Activated naive CD4-positive, alpha-beta T cell treated with anti-CD3 and anti-CD28 coated beads, Interleukin-2, amount 50 U/mL, for 72 hours (primary cell): ENCODE data around the gene RDH14. TPM values are rescaled to one million over a fixed set of nuclear protein-coding genes. Genes with fewer than 3 reads are reported as not detected.

Source experiments
- ATAC-seq, 2 donors: fragments of 150-1000 bp; cut with Tn5 transposase; 2 replicates each; pipeline ENCODE4 v1.10.0; 2021; ENCODE audit warnings: mild to moderate bottlenecking in 2 of 2, moderate library complexity in 2 of 2
- DNase-seq, 2 donors: peaks; one replicate each; pipeline ENCODE4 v3.0.0; 2021 to 2022; ENCODE audit warnings: low spot score in 2 of 2
- H3K27ac Mint-ChIP-seq, 2 donors: one replicate each; pipeline ENCODE4 v1.8.0; 2022; ENCODE audit warnings: mild to moderate bottlenecking in 2 of 2, mixed read lengths in 2 of 2
- H3K36me3 Mint-ChIP-seq, 2 donors: one replicate each; pipeline ENCODE4 v1.8.0; 2022; ENCODE audit warnings: mixed read lengths in 2 of 2
- H3K9me3 Mint-ChIP-seq, 2 donors: one replicate each; pipeline ENCODE4 v1.8.0; 2022; ENCODE audit warnings: mixed read lengths in 2 of 2
- total RNA-seq, 2 donors: library from RNA; stranded (reverse); gene quantifications; one replicate each; pipeline ENCODE4 v1.2.3, GENCODE V29; 2022

Gene RDH14
- 10 to 100 TPM in 1 of 2 donors, 1 to 10 TPM in 1; 8.2 to 15.5 TPM for total RNA-seq

- Mint-ChIP-seq H3K36me3 (peaks cover 28 to 47% of the 10 kb centered on the region in 2 donors), H3K27ac (peak within 1 kb of the TSS; percentile 92 to 96), H3K9me3 (peaks cover 3 to 4% of the 10 kb centered on the region in 2 donors)
- ATAC-seq (peak; percentile 92 to 94), DNase-seq (peak; percentile 86 to 88)
These were observed at the start of gene RDH14 for GRCh38 chr2:18560031-18560796. Gene RDH14, minus strand, starts transcription at chr2:18560653. Its CDS starts 81 bp downstream, at chr2:18560572.

- Mint-ChIP-seq H3K27ac (no peak overlapping the region), H3K36me3 (no peaks in the 10 kb centered on the region), H3K9me3 (peaks cover 0 to 9% of the 10 kb centered on the region in 2 donors)
- DNase-seq = no peak
- ATAC-seq = no peak
These were observed 49.6 kb upstream of the RDH14 start for GRCh38 chr2:18610090-18610489.

GRCh38 chr2:18605115-18605514, 44.7 kb upstream of the RDH14 start:
- Mint-ChIP-seq H3K27ac (peak overlapping the region in 1 of 2 donors; percentile 79), H3K36me3 (no peaks in the 10 kb centered on the region), H3K9me3 (peaks cover 0 to 9% of the 10 kb centered on the region in 2 donors)
- DNase-seq = peak in 1 of 2 donors; percentile 14
- peak; percentile 98 for ATAC-seq

- Mint-ChIP-seq H3K9me3 (peaks cover 0 to 9% of the 10 kb centered on the region in 2 donors), H3K27ac (no peak overlapping the region), H3K36me3 (no peaks in the 10 kb centered on the region)
- ATAC-seq (no peak), DNase-seq (no peak)
These were observed 44.1 kb upstream of the RDH14 start for GRCh38 chr2:18604531-18604885.

- H3K36me3 Mint-ChIP-seq = no peaks in the 10 kb centered on the region
- DNase-seq (no peak), ATAC-seq (no peak)
- no peak overlapping the region for H3K27ac Mint-ChIP-seq
- peaks cover 0 to 9% of the 10 kb centered on the region in 2 donors for H3K9me3 Mint-ChIP-seq
These were observed 43.5 kb upstream of the RDH14 start for GRCh38 chr2:18603854-18604530.

- DNase-seq (no peak), ATAC-seq (no peak)
- H3K27ac Mint-ChIP-seq = no peak overlapping the region
- no peaks in the 10 kb centered on the region for H3K36me3 Mint-ChIP-seq
- H3K9me3 Mint-ChIP-seq = peaks cover 0 to 9% of the 10 kb centered on the region in 2 donors
These were observed 41.8 kb upstream of the RDH14 start for GRCh38 chr2:18602298-18602697.

GRCh38 chr2:18600255-18600613, 39.8 kb upstream of the RDH14 start:
- peaks cover 0 to 10% of the 10 kb centered on the region in 2 donors for H3K36me3 Mint-ChIP-seq
- H3K27ac Mint-ChIP-seq = no peak overlapping the region
- peaks cover 0 to 3% of the 10 kb centered on the region in 2 donors for H3K9me3 Mint-ChIP-seq
- no peak for DNase-seq
- no peak for ATAC-seq

GRCh38 chr2:18599509-18600254, 39.2 kb upstream of the RDH14 start:
- peaks cover 0 to 3% of the 10 kb centered on the region in 2 donors for H3K9me3 Mint-ChIP-seq
- peaks cover 0 to 10% of the 10 kb centered on the region in 2 donors for H3K36me3 Mint-ChIP-seq
- no peak for ATAC-seq
- no peak overlapping the region for H3K27ac Mint-ChIP-seq
- DNase-seq = no peak

- Mint-ChIP-seq H3K27ac (no peak overlapping the region), H3K9me3 (peaks cover 0 to 3% of the 10 kb centered on the region in 2 donors), H3K36me3 (peaks cover 0 to 10% of the 10 kb centered on the region in 2 donors)
- no peak for DNase-seq
- ATAC-seq = no peak
These were observed 38.5 kb upstream of the RDH14 start for GRCh38 chr2:18598848-18599484.

GRCh38 chr2:18597618-18598017, 37.2 kb upstream of the RDH14 start:
- DNase-seq (no peak), ATAC-seq (no peak)
- H3K27ac Mint-ChIP-seq = no peak overlapping the region
- H3K9me3 Mint-ChIP-seq = peaks cover 0 to 3% of the 10 kb centered on the region in 2 donors
- peaks cover 0 to 10% of the 10 kb centered on the region in 2 donors for H3K36me3 Mint-ChIP-seq

- DNase-seq (no peak), ATAC-seq (no peak)
- H3K9me3 Mint-ChIP-seq = peaks cover 0 to 3% of the 10 kb centered on the region in 2 donors
These were observed 36.5 kb upstream of the RDH14 start for GRCh38 chr2:18596993-18597392.

GRCh38 chr2:18593496-18593895, 33.0 kb upstream of the RDH14 start:
- ATAC-seq (no peak), DNase-seq (no peak)
- H3K27ac Mint-ChIP-seq = no peak overlapping the region
- peaks cover 0 to 3% of the 10 kb centered on the region in 2 donors for H3K9me3 Mint-ChIP-seq
- peaks cover 0 to 10% of the 10 kb centered on the region in 2 donors for H3K36me3 Mint-ChIP-seq

More at GRCh38 chr2:18596993-18597392, 36.5 kb upstream of the RDH14 start:
- no peak overlapping the region for H3K27ac Mint-ChIP-seq
- H3K36me3 Mint-ChIP-seq = peaks cover 0 to 10% of the 10 kb centered on the region in 2 donors

- ATAC-seq (no peak), DNase-seq (no peak)
- Mint-ChIP-seq H3K27ac (no peak overlapping the region), H3K9me3 (peaks cover 0 to 3% of the 10 kb centered on the region in 2 donors), H3K36me3 (peaks cover 0 to 12% of the 10 kb centered on the region in 2 donors)
These were observed 31.9 kb upstream of the RDH14 start for GRCh38 chr2:18592372-18592771.

GRCh38 chr2:18589354-18589753, 28.9 kb upstream of the RDH14 start, which contains the start of gene NT5C1B:
Gene NT5C1B, minus strand, starts transcription at chr2:18589569. Its CDS starts 101 bp downstream, at chr2:18589468.
- DNase-seq (no peak), ATAC-seq (no peak)
- no peak within 1 kb of the TSS for H3K27ac Mint-ChIP-seq
- H3K9me3 Mint-ChIP-seq = peaks cover 5 to 7% of the 10 kb centered on the region in 2 donors
- peaks cover 16 to 27% of the 10 kb centered on the region in 2 donors for H3K36me3 Mint-ChIP-seq

- no peak for ATAC-seq
- H3K9me3 Mint-ChIP-seq = peaks cover 5 to 7% of the 10 kb centered on the region in 2 donors
- DNase-seq = no peak
- H3K36me3 Mint-ChIP-seq = peaks cover 20 to 31% of the 10 kb centered on the region in 2 donors
- no peak overlapping the region for H3K27ac Mint-ChIP-seq
These were observed 28.3 kb upstream of the RDH14 start for GRCh38 chr2:18588802-18589201.

- Mint-ChIP-seq H3K27ac (no peak overlapping the region), H3K9me3 (peaks cover 7 to 10% of the 10 kb centered on the region in 2 donors), H3K36me3 (peaks cover 28 to 38% of the 10 kb centered on the region in 2 donors)
- ATAC-seq = no peak
- DNase-seq = no peak
These were observed 27.6 kb upstream of the RDH14 start for GRCh38 chr2:18588049-18588448.
